22Rv1 (cell line): Measurements from ENCODE around the gene YES1.
"Not testable (repeated sequence)": the region's sequence is repeated elsewhere in the genome, so short reads cannot be mapped to it uniquely, and the experiment has no call there.

Experiments
- H3K27ac ChIP-seq: fragments of 450-650 bp; 2 replicates; pipeline ENCODE4 v1.5.1; 2017
- CTCF ChIP-seq: fragments of 450-650 bp; IDR thresholded peaks from 2 replicates; pipeline ENCODE4 v1.5.1; 2017; ENCODE audit warnings: mild to moderate bottlenecking
- ZFX ChIP-seq: fragments of 450-650 bp; IDR thresholded peaks from 2 replicates; pipeline ENCODE4 v1.6.1; 2017; ENCODE audit warnings: antibody characterized with exemption, borderline replicate concordance

YES1 gene

DNA sequence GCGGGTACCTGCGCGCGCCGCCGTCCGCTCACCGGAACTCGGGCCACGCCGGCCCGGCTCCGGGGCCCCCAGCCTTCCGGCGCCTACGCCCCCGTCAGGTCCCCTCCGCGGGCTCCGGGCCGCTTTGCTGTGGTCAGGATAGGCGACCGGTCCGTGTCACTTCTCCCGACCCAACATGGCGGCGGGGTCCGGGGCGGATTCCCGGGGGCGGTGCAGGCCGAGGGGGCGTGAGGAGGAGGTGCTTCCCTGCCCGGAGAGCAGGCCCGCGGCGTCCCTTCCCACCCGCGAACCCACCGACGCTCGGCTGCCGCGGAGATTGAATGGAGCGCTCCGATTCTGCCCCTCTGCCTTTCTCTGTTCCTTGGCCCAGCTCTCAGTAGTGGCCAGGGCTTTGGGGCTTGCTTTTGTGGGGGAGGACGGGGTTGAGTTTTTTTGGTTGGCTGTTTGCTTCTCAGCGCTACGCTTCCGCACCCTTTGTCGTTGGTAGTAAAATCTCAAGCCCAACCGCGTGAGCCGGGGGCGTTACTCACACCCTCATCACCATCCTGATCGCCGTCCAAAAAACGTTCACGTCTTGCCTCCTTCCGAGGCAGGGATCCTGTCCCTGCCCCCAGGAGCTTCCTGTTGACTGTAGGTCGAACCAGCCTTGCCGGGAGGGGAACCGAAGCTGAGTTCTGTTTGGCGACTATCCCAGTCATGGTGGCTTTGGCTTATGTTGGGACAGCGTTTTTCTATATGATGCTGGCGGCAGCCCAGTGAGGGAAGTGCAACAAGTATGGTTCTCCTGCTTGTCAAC, 532 bp upstream of the YES1 start:
- TF ChIP-seq CTCF (no peak), ZFX (no peak)
- H3K27ac ChIP-seq = peak overlapping the region; percentile 87

GRCh38 chr18:811182-811891, 705 bp downstream of the YES1 start:
- no peak for TF ChIP-seq ZFX
- TF ChIP-seq CTCF = no peak
- H3K27ac ChIP-seq = peak overlapping the region; percentile 87

DNA sequence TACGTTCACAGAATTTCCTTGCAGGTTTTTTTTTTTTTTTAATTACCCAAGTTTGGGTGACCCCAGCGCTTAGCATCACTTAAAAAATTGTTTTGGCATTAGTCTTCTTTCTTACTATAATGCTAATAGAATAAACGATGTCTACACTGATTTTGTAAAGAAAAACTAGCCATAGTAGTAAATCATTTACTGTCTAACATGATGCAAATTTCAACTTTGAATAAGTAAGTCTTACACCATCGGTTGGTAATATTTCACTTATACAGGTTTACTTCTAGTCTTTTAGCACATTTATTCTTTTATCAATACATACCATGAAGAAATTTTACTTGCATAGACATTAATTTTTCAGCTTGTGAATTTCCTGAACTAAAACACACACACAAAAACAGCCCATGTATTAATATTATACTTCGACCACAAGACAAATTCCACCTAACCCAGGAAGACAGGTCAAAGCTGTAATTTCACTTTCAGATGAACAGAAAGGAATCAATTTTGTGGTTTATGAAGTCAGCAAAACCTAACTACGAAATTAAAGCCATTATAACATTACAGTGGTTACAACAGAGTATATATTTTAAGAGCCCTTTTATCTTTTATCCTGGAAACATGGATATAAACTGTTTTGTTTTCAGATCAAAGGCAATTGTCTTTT, 1.9 kb downstream of the YES1 start:
- TF ChIP-seq CTCF (no peak), ZFX (no peak)
- H3K27ac ChIP-seq = no peak overlapping the region

- not testable (repeated sequence) for H3K27ac ChIP-seq
These were observed 2.8 kb downstream of the YES1 start for GRCh38 chr18:809228-809627.

- TF ChIP-seq CTCF (no peak), ZFX (no peak)
These were observed 3.5 kb downstream of the YES1 start for GRCh38 chr18:808502-808901.

DNA sequence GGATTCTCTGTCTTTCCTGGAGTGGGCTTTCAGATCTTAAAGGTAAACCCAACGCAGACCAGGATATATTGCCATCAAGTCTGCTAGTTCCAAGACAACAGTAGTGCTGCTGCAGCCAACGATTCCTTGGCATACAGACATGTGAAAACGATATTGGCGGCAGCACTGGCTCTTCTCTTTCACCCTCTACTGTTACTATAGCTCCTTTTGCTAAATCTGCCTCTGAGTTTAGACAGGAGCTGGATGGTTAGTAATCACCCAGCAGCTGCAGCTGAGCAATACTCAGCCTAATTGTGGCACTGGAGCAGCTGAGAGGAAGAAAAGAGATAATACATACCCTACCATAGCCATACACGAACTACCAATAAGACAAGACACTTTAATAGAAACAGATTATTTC, 4.0 kb downstream of the YES1 start:
- H3K27ac ChIP-seq = no peak overlapping the region
- TF ChIP-seq CTCF (no peak), ZFX (no peak)

More at GRCh38 chr18:808502-808901, 3.5 kb downstream of the YES1 start:
- H3K27ac ChIP-seq = no peak overlapping the region

DNA sequence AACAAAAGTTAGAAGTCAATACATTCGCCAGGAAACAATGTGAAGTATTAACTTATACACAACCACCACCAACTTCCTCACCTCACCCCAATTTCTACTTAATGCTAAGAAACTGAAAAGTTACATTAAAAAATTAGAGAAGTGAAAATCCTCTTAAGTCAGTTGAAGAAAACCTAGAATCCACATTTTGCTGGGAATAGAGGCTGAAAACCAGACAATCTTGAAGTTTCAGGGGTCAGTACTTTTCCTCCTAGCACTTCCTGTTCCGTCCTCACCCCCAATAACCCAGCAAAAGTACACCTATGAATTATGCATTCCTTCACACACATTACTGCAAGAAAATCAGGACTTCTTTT, 6.3 kb downstream of the YES1 start:
- TF ChIP-seq ZFX = no peak
- TF ChIP-seq CTCF = no peak
- H3K27ac ChIP-seq = no peak overlapping the region
